COLO668 (cell line): Measurements from ENCODE around the gene SLC7A1.

Experiments used
- DNase-seq: peaks from one replicate; lab custom pipeline; 2025; ENCODE audit not compliant: unreplicated experiment; lab: John Stamatoyannopoulos, UW

The SLC7A1 gene

DNA sequence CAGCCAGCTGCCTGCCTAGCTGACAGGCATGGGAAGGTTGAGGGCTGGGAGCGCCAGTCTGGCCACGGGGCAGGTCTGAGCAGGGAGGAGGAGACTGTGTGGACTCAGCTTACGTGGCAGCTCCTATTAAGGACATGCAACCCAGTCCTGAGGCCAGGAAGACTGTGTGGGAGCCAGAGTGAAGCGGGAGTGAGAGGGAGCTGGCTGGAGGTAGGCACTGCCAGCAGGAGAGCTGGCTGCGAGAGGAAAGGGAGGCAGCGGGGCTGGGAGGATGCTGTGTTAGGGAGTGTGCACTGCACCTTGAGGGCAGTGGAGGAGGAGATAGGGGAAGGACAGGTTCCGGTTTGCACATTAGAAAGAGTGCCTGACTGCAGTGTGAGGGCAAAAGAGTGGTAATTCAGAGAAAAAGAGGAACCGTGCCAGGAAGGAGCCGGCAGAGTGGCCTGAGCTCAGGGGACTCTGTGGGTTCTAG, 99.2 kb downstream of the SLC7A1 start:
- no peak for DNase-seq

GRCh38 chr13:29494520-29494919, 101.0 kb downstream of the SLC7A1 start:
- no peak for DNase-seq

- DNase-seq = no peak
Observed at GRCh38 chr13:29493796-29494195, 101.7 kb downstream of the SLC7A1 start.

GRCh38 chr13:29491248-29491647, 104.2 kb downstream of the SLC7A1 start:
- no peak for DNase-seq

DNA sequence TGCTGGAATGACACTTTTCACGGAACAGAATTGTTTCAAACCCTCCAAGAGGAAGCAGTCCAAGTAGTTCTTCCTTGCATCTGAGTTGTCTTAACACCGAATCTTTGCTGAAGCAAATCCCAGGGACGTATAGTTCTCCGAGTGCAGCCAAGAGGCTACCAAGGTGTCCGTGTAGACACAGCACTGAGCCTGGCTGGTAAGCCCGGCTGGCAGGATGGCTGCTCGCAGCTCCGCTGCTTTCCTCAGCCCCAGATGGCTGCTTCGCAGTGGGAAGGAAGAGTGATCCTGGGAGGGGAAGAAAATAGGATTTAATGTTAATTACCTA, 105.0 kb downstream of the SLC7A1 start:
- DNase-seq = no peak

DNA sequence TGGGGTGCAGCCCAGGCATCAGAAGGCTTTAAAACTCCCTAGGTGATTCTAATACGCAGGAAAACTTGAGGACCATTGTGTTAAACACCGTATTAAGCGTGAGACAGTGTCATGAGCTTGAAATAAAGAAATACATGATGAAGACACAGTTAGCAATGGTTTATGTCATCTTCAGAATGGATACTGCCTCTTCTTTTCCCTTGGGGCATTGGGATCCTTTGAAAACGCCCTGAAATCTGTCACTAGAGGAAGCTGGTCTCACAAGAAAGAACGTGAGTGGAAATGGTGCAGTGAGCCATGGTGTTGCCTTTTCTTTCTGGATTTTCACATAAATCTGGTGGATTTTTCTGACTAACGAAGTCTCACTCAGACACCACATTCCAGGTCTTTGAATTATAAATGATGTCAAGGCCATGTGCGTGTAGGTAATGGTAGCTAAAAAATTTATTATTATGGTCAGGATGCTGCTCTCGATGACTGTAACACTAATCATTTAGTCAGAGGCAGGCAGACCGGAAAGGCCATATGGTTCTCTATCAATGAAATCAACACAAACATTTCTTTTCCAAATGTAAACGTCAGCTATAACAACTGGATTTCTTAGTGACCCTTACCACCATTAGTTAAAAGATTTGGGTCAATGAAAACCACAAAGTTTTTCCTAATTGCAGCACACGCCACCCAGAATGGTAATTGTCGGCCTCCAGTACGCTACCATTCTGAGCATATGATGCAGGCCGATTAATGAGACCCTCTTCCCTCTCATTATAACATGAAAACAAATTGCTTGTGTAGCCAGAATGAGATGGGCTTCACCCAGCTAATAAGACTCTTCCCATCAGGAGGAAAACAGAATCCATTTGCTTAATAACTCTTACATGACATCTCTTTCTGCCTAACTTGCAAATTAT, 105.6 kb downstream of the SLC7A1 start:
- no peak for DNase-seq

GRCh38 chr13:29487466-29488454, 107.7 kb downstream of the SLC7A1 start:
- no peak for DNase-seq

DNA sequence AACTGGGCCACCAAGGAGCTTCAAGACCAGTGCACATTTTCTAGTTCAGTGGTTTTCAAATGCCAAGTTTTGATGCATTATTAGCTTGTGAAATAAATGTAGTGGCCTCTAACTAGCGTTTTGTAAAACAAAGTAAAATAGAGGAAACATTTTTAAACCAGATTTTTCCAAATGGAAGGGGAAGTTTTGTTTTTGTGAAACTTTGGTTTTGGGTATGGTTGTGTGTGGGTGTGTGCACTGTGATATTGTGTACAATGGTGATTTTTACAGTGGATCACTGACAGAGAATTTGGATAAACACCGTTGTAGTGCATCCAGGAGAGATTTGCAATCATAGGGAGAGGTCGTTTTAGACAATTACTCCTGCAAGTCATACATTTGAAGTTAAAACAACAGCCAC, 108.9 kb downstream of the SLC7A1 start:
- DNase-seq = no peak

DNA sequence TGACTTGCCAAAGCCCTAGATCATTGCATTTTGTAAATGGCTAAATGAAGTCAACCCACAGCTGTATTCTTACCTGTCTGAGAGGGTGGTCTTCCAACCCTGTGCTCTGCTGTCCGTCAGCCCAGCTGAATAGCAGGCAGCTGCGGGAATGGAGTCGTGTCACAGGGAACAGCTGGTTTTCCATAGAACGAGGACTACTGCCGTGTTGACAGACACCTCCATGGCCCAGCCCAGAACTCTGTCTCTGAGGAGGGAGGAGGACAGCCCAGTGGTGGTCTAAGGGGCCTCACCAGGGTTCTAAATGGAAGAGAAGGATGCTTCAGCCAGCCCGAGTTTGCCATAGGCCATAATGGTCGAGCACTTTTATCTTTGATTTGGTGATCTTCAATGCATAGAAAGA, 110.7 kb downstream of the SLC7A1 start:
- DNase-seq = no peak

DNA sequence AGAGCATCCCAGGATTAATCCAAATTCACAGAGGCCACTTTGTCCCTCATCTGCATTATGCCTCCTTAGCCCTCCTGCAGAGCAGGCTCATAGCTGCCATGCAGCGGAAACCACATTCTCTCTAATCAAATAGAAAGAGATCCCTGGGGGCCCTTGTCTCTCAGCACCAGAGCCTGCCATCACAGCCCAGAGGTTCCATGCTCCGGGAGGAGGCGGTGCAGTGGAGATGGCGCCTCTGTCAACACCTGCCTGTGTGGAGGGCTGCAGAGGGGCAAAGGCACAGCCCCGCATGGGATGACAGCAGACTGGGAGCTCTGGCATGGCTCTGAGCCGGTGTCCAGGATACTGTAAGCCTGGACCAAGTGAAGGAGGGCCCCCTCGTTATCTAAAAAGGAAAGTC, 111.3 kb downstream of the SLC7A1 start:
- peak; percentile 32 for DNase-seq

- no peak for DNase-seq
Observed at GRCh38 chr13:29483623-29484022, 111.9 kb downstream of the SLC7A1 start.

GRCh38 chr13:29483211-29483610, 112.3 kb downstream of the SLC7A1 start:
- no peak for DNase-seq

- DNase-seq = no peak
Observed at GRCh38 chr13:29482504-29482903, 113.0 kb downstream of the SLC7A1 start.

DNA sequence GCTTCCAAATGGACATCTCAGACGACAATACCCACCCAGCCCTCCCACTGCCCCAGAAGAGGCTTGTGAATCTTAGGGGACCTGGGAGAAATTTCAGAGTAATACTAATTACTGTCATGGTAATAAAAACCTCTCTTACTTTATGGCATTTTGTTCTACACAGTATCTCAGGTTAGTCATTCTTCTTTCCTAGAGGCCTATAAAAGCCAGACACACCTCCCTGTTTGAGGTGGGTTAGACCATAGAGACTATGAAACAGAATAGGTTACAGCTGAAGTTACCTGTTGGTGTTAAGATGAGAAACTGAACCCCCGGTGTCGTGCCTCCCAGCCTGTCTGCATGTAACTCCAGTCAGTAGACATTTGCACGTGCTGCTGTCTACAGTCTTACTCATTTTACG, 113.9 kb downstream of the SLC7A1 start:
- DNase-seq = no peak

- no peak for DNase-seq
Observed at GRCh38 chr13:29480893-29481525, 114.5 kb downstream of the SLC7A1 start.

GRCh38 chr13:29479716-29480492, 115.6 kb downstream of the SLC7A1 start:
- peak; percentile 75 for DNase-seq

DNA sequence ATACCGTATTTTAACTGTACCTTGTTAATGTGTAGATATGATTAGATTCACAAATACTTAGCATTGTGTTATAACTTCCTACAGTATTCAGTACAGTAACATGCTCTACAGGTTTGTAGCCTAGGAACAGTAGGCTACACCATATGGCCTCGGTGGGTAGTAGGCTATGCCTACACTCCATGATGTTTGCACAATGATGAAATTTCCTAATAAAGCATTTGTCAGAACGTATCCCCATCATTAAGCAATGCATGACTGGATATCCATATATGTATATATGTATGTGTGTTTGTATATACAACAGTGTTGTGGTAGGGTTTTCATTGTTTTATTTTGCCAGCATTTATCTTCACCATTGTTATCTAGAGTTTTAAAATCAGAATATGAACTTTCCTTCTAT, 119.4 kb downstream of the SLC7A1 start:
- no peak for DNase-seq

- DNase-seq = no peak
Observed at GRCh38 chr13:29474991-29475390, 120.5 kb downstream of the SLC7A1 start.

GRCh38 chr13:29473166-29473565, 122.3 kb downstream of the SLC7A1 start:
- DNase-seq = no peak

DNA sequence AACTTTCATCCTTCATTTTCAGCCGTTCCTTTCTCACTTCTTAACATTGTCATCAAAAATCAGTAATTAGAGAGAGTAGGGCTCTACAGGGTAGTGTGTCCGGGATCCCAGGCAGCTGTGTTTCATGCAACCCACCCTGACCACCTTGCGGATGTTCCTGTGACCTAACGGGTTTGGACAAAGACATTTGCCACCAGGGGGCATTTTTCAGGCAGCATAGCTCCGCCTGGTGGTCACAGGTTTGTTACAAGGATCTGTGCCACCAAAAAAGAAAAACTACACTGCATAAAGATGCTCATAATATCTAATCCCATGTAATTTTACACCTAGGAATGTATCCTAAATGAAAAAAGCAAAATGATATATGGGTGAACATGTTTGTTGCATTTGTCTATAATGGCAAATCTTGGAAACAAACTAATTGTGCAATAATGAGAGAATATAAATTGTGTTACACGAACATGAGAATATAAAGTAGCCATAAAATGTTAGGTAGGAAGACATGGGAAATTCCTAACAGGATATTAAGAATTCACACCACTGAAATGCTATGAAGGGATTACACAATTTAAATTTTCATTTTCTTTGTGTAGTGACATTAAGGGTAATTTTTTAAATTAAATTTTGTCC, 123.0 kb downstream of the SLC7A1 start:
- peak; percentile 72 for DNase-seq
